H9 (cell line): ENCODE results near the gene PHLDA1. TPM values are rescaled to one million over a fixed set of nuclear protein-coding genes. Genes with fewer than 3 reads are reported as not detected.

Source experiments
- DNase-seq: peaks from one replicate; pipeline ENCODE4 v3.0.0-alpha.2; 2017
- H2AFZ ChIP-seq: one replicate; pipeline ENCODE4 v1.6.1; 2013; ENCODE audit warnings: mild to moderate bottlenecking, low read length, control low read depth, moderate library complexity
- H2AK5ac ChIP-seq: 2 replicates; pipeline ENCODE4 v1.6.1; 2013; ENCODE audit warnings: low read length, control low read depth, mixed read lengths; ENCODE audit not compliant: insufficient read length
- H2BK120ac ChIP-seq: one replicate; pipeline ENCODE4 v1.6.1; 2013; ENCODE audit warnings: low read depth, mild to moderate bottlenecking, low read length, control low read depth, inconsistent platforms; ENCODE audit not compliant: poor library complexity, severe bottlenecking
- H2BK12ac ChIP-seq: 2 replicates; pipeline ENCODE4 v1.6.1; 2013; ENCODE audit warnings: low read length, control low read depth, mixed read lengths, low read depth; ENCODE audit not compliant: insufficient read length
- H2BK15ac ChIP-seq: 2 replicates; pipeline ENCODE4 v1.6.1; 2013; ENCODE audit warnings: low read depth, low read length, control low read depth
- H2BK20ac ChIP-seq: one replicate; pipeline ENCODE4 v1.6.1; 2013; ENCODE audit warnings: low read depth, mild to moderate bottlenecking, low read length, control low read depth, inconsistent platforms; ENCODE audit not compliant: poor library complexity, severe bottlenecking
- H2BK5ac ChIP-seq: 2 replicates; pipeline ENCODE4 v1.6.1; 2013; ENCODE audit warnings: low read length, control low read depth, mixed read lengths; ENCODE audit not compliant: insufficient read length
- H3K14ac ChIP-seq: 2 replicates; pipeline ENCODE4 v1.6.1; 2013; ENCODE audit warnings: low read length, control low read depth; ENCODE audit not compliant: insufficient read depth
- H3K18ac ChIP-seq: 2 replicates; pipeline ENCODE4 v1.6.1; 2013; ENCODE audit warnings: low read depth, mild to moderate bottlenecking, mixed read lengths, low read length, control low read depth; ENCODE audit not compliant: insufficient read length
- H3K23ac ChIP-seq: 2 replicates; pipeline ENCODE4 v1.6.1; 2013; ENCODE audit warnings: low read length, control low read depth, mixed read lengths, low read depth; ENCODE audit not compliant: insufficient read length
- H3K23me2 ChIP-seq: 2 replicates; pipeline ENCODE4 v1.6.1; 2013; ENCODE audit warnings: low read depth, mild to moderate bottlenecking, mixed read lengths, low read length, control low read depth; ENCODE audit not compliant: insufficient read length, poor library complexity, severe bottlenecking
- H3K27ac ChIP-seq: 2 replicates; pipeline ENCODE4 v1.5.1; 2013; ENCODE audit warnings: low read length, control low read depth, mixed read lengths, low read depth; ENCODE audit not compliant: insufficient read length
- H3K27me3 ChIP-seq: 2 replicates; pipeline ENCODE4 v1.6.1; 2013; ENCODE audit warnings: low read length, control low read depth, inconsistent platforms; ENCODE audit not compliant: insufficient read depth
- H3K4ac ChIP-seq: 2 replicates; pipeline ENCODE4 v1.6.1; 2013; ENCODE audit warnings: low read depth, mild to moderate bottlenecking, control low read depth, inconsistent platforms, low read length, moderate library complexity
- H3K4me1 ChIP-seq: 2 replicates; pipeline ENCODE4 v1.6.1; 2013; ENCODE audit warnings: low read length, control low read depth, inconsistent platforms; ENCODE audit not compliant: insufficient read depth
- H3K4me2 ChIP-seq: 2 replicates; pipeline ENCODE4 v1.6.1; 2013; ENCODE audit warnings: low read length, control low read depth, mixed read lengths; ENCODE audit not compliant: insufficient read length, insufficient read depth
- H3K56ac ChIP-seq: 2 replicates; pipeline ENCODE4 v1.6.1; 2013; ENCODE audit warnings: low read depth, mild to moderate bottlenecking, mixed read lengths, low read length, control low read depth; ENCODE audit not compliant: insufficient read length
- H3K79me1 ChIP-seq: 2 replicates; pipeline ENCODE4 v1.6.1; 2013; ENCODE audit warnings: low read depth, mild to moderate bottlenecking, moderate library complexity, low read length, control low read depth, inconsistent platforms; ENCODE audit not compliant: insufficient read depth, poor library complexity, severe bottlenecking
- H3K79me2 ChIP-seq: 2 replicates; pipeline ENCODE4 v1.6.1; 2013; ENCODE audit warnings: low read length, control low read depth, inconsistent platforms; ENCODE audit not compliant: insufficient read depth
- H3K9ac ChIP-seq: 2 replicates; pipeline ENCODE4 v1.6.1; 2013; ENCODE audit warnings: low read length, control low read depth, mixed read lengths; ENCODE audit not compliant: insufficient read length; ENCODE audit errors: extremely low read depth
- H3K9me3 ChIP-seq: one replicate; pipeline ENCODE4 v1.6.1; 2013; ENCODE audit warnings: low read depth, low read length, inconsistent platforms; ENCODE audit not compliant: control insufficient read depth
- H3T11ph ChIP-seq: one replicate; pipeline ENCODE4 v1.6.1; 2013; ENCODE audit warnings: mild to moderate bottlenecking, low read length, control low read depth, inconsistent platforms
- H4K20me1 ChIP-seq: one replicate; pipeline ENCODE4 v1.6.1; 2013; ENCODE audit not compliant: control insufficient read depth, insufficient read length, insufficient read depth
- H4K5ac ChIP-seq: 2 replicates; pipeline ENCODE4 v1.6.1; 2013; ENCODE audit warnings: low read depth, mild to moderate bottlenecking, mixed read lengths, low read length, control low read depth; ENCODE audit not compliant: insufficient read length
- H4K8ac ChIP-seq: replicated peaks from 2 replicates; pipeline ENCODE4 v1.6.1; 2013; ENCODE audit warnings: low read length, control low read depth, mixed read lengths, low read depth; ENCODE audit not compliant: insufficient read length
- H4K91ac ChIP-seq: 2 replicates; pipeline ENCODE4 v1.6.1; 2013; ENCODE audit warnings: low read depth, mild to moderate bottlenecking, moderate library complexity, mixed read lengths, low read length, control low read depth; ENCODE audit not compliant: insufficient read length
- H3K27ac Mint-ChIP-seq, 3 experiments: 2 replicates in 2 of 3; 3 replicates in 1 of 3; pipeline ENCODE4 v1.8.0; 2020 to 2021; ENCODE audit warnings: mixed read lengths in 3 of 3, mild to moderate bottlenecking in 1 of 3, moderate library complexity in 1 of 3
- H3K27me3 Mint-ChIP-seq: 2 replicates; pipeline ENCODE4 v1.8.0; 2021; ENCODE audit warnings: low read depth, mild to moderate bottlenecking, moderate library complexity, mixed read lengths
- H3K36me3 Mint-ChIP-seq, 3 experiments: 2 replicates in 2 of 3; 3 replicates in 1 of 3; pipeline ENCODE4 v1.8.0; 2020 to 2021; ENCODE audit warnings: low read depth in 3 of 3, mixed read lengths in 3 of 3; ENCODE audit not compliant: insufficient read depth in 1 of 3
- H3K4me1 Mint-ChIP-seq, 2 experiments: 2 replicates each; pipeline ENCODE4 v1.8.0; 2020; ENCODE audit warnings: mixed read lengths in 2 of 2
- H3K4me3 Mint-ChIP-seq, 2 experiments: 2 replicates in 1 of 2; 3 replicates in 1 of 2; pipeline ENCODE4 v1.8.0; 2020 to 2021; ENCODE audit warnings: mild to moderate bottlenecking in 2 of 2, mixed read lengths in 2 of 2, moderate library complexity in 1 of 2
- H3K9me3 Mint-ChIP-seq, 2 experiments: 2 replicates in 1 of 2; 3 replicates in 1 of 2; pipeline ENCODE4 v1.8.0; 2020; ENCODE audit warnings: mild to moderate bottlenecking in 2 of 2, mixed read lengths in 2 of 2, moderate library complexity in 1 of 2
- total RNA-seq: library from RNA; stranded (reverse); gene quantifications from 2 replicates; pipeline ENCODE4 v1.2.1, GENCODE V29; 2021
- TF ChIP-seq, protein P1 (sequence below): fragments of 200-600 bp; sonication (generic); conservative IDR thresholded peaks from 3 replicates; pipeline ENCODE4 v1.8.0; 2021; ENCODE audit warnings: antibody characterized with exemption, mild to moderate bottlenecking

PHLDA1 gene
- total RNA-seq, 1 experiment from 2014 or later = 106 TPM

DNA sequence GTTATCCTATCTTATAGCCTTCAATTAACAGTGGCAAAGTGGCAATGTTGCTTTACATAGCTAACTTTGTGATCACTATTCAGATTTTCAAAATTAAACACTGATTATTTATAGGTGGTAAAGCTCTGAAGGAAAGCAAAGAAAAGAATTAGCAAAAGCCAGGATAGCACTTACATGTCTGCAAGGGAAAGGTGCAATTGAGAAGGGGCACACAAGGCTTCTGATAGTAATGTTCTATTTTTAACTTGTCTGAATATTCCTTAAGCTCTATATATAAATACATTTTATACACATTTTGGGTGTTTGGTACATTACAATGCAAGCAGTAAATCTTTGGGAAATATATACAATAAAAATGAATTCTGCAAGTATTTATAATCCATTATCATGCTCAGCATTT lies 42.0 kb upstream of the PHLDA1 start:
- Mint-ChIP-seq H3K9me3 (no peaks in the 10 kb centered on the region), H3K27ac (peak overlapping the region in 1 of 3 experiments; percentile 34; a peak in 1 of 7 replicates), H3K4me3 (0 out of 5 replicates have a peak overlapping the region, but pooled peaks of 1 of the 2 experiments have one; percentile 1), H3K4me1 (peaks cover 65 to 73% of the 10 kb centered on the region in 2 experiments), H3K36me3 (peaks cover 24 to 50% (median 42%) of the 10 kb centered on the region in 3 experiments; a peak in 6 of 7 replicates), H3K27me3 (no peaks in the 10 kb centered on the region)
- Histone ChIP-seq H2AK5ac (no peak overlapping the region), H3K4me1 (no peaks in the 10 kb centered on the region; the same call in 1 of the 2 replicates), H4K20me1 (no peaks in the 10 kb centered on the region), H4K91ac (no peak overlapping the region), H2BK5ac (no peak overlapping the region), H2BK15ac (no peak overlapping the region), H3K23ac (no peak overlapping the region), H4K5ac (no peak overlapping the region), H3T11ph (no peak overlapping the region), H2BK12ac (no peak overlapping the region), H3K18ac (no peak overlapping the region), H3K23me2 (no peaks in the 10 kb centered on the region), H3K4ac (no peak overlapping the region), H3K27ac (no peak overlapping the region), H3K27me3 (no peaks in the 10 kb centered on the region), H2BK20ac (no peak overlapping the region), H3K56ac (no peak overlapping the region), H3K4me2 (no peak overlapping the region), H3K79me2 (peaks cover 74% of the 10 kb centered on the region), H2BK120ac (no peak overlapping the region), H3K79me1 (peaks cover 2% of the 10 kb centered on the region), H3K14ac (no peak overlapping the region), H3K9ac (no peak overlapping the region), H4K8ac (no peak overlapping the region), H3K9me3 (no peaks in the 10 kb centered on the region), H2AFZ (no peak overlapping the region)
- TF ChIP-seq, protein P1, sequence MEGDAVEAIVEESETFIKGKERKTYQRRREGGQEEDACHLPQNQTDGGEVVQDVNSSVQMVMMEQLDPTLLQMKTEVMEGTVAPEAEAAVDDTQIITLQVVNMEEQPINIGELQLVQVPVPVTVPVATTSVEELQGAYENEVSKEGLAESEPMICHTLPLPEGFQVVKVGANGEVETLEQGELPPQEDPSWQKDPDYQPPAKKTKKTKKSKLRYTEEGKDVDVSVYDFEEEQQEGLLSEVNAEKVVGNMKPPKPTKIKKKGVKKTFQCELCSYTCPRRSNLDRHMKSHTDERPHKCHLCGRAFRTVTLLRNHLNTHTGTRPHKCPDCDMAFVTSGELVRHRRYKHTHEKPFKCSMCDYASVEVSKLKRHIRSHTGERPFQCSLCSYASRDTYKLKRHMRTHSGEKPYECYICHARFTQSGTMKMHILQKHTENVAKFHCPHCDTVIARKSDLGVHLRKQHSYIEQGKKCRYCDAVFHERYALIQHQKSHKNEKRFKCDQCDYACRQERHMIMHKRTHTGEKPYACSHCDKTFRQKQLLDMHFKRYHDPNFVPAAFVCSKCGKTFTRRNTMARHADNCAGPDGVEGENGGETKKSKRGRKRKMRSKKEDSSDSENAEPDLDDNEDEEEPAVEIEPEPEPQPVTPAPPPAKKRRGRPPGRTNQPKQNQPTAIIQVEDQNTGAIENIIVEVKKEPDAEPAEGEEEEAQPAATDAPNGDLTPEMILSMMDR = no peak
- DNase-seq = no peak
